ENCODE data around the gene ABHD12B. TPM values are rescaled to one million over a fixed set of nuclear protein-coding genes. Genes with fewer than 3 reads are reported as not detected.
"Not testable (repeated sequence)": the region's sequence is repeated elsewhere in the genome, so short reads cannot be mapped to it uniquely, and the experiment has no call there.

The ABHD12B gene
- total RNA-seq, 2 donors from 2014 or later: not detected

GRCh38 chr14:50882932-50883826 lies 11.3 kb downstream of the ABHD12B start:
- peaks cover 54% of the 10 kb centered on the region for H3K27me3 Mint-ChIP-seq (ENCODE audit: low read depth)
- H3K36me3 Mint-ChIP-seq (ENCODE audit: insufficient read depth in 2 of 2): no peaks in the 10 kb centered on the region
- H3K4me1 Mint-ChIP-seq (ENCODE audit: low read depth): peaks cover 4% of the 10 kb centered on the region
- H3K4me3 Mint-ChIP-seq: no peak overlapping the region
- no peaks in the 10 kb centered on the region for H3K9me3 Mint-ChIP-seq
- no peak for DNase-seq
- no peak for ATAC-seq (replicated peaks in 1 of 2)
- no peak overlapping the region for H3K27ac Mint-ChIP-seq

DNA sequence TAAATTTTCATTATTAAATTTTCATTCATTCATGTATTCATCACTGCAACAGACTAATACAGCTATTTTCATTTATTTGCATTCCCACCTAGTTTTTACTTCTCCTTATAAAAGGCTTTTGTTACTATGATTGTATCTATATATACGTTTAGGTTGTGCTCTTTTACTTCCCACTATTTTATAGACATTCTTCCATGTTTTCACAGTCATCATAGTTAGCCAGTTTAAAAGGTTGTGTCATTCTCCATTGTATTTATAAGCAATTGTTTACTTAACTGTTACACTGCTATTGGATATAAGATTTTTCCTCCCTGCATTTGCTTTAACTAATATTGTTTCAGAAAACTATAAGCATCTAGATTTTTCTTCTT lies 12.0 kb downstream of the ABHD12B start:
- no peaks in the 10 kb centered on the region for H3K36me3 Mint-ChIP-seq (ENCODE audit: insufficient read depth in 2 of 2)
- ATAC-seq (replicated peaks in 1 of 2) (no peak), DNase-seq (no peak)
- H3K4me3 Mint-ChIP-seq: no peak overlapping the region
- peaks cover 4% of the 10 kb centered on the region for H3K4me1 Mint-ChIP-seq (ENCODE audit: low read depth)
- no peak overlapping the region for H3K27ac Mint-ChIP-seq
- H3K9me3 Mint-ChIP-seq: no peaks in the 10 kb centered on the region
- H3K27me3 Mint-ChIP-seq (ENCODE audit: low read depth): peaks cover 47% of the 10 kb centered on the region

DNA sequence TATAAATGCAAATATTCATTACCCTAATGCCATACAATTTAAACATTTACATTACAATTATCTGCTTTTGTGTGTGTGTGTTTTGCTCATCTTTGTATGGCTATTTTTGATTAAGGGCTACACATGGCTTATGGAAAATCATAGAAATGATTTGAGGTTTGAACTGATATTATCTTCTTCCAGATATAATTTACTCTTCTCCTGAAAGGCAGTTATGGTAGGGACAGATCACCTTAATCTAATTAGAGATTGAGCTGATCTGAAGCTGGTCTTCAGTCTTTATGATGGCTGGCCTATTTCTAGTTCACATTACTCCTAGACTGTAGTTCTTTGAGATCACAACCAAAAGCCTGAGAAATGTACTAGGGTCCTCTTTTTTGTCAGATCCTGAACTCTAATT lies 15.6 kb downstream of the ABHD12B start:
- Mint-ChIP-seq H3K27ac (no peak overlapping the region), H3K4me3 (no peak overlapping the region), H3K9me3 (no peaks in the 10 kb centered on the region), H3K27me3 (ENCODE audit: low read depth) (peaks cover 20% of the 10 kb centered on the region), H3K4me1 (ENCODE audit: low read depth) (peaks cover 4% of the 10 kb centered on the region), H3K36me3 (ENCODE audit: insufficient read depth in 2 of 2) (no peaks in the 10 kb centered on the region)
- ATAC-seq (replicated peaks in 1 of 2) (no peak), DNase-seq (no peak)

- Mint-ChIP-seq H3K4me3 (no peak overlapping the region), H3K4me1 (ENCODE audit: low read depth) (no peaks in the 10 kb centered on the region), H3K27ac (no peak overlapping the region), H3K36me3 (ENCODE audit: insufficient read depth in 2 of 2) (no peaks in the 10 kb centered on the region), H3K9me3 (no peaks in the 10 kb centered on the region), H3K27me3 (ENCODE audit: low read depth) (no peaks in the 10 kb centered on the region)
- DNase-seq (no peak), ATAC-seq (replicated peaks in 1 of 2) (no peak)
Observed at GRCh38 chr14:50892255-50892654, 20.4 kb downstream of the ABHD12B start.

DNA sequence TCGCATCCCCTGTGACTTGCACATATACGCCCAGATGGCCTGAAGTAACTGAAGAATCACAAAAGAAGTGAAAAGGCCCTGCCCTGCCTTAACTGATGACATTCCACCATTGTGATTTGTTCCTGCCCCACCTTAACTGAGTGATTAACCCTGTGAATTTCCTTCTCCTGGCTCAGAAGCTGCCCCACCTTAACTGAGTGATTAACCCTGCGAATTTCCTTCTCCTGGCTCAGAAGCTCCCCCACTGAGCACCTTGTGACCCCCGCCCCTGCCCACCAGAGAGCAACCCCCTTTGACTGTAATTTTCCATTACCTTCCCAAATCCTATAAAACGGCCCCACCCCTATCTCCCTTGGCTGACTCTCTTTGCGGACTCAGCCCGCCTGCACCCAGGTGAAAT lies 24.6 kb downstream of the ABHD12B start:
- not testable (repeated sequence) for H3K4me3 Mint-ChIP-seq; DNase-seq; H3K4me1 Mint-ChIP-seq (ENCODE audit: low read depth); H3K9me3 Mint-ChIP-seq; H3K27ac Mint-ChIP-seq; H3K27me3 Mint-ChIP-seq (ENCODE audit: low read depth); ATAC-seq (replicated peaks in 1 of 2); H3K36me3 Mint-ChIP-seq (ENCODE audit: insufficient read depth in 2 of 2)

DNA sequence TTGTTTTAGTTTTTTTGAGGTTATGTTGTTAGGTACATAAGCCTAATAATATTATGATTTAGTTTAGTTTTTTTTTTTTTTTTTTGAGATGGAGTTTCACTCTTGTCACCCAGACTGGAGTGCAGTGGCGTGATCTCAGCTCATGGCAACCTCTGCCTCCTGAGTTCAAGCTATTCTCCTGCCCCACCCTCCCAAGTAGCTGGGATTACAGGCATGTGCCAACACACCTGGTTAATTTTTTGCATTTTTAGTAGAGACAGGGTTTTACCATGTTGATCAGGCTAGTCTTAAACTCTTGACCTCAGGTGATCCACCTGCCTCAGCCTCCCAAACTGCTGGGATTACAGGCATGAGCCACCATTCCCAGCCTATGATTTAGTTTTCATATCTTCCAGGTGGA lies 25.2 kb downstream of the ABHD12B start:
- H3K9me3 Mint-ChIP-seq; H3K4me1 Mint-ChIP-seq (ENCODE audit: low read depth); DNase-seq; H3K27me3 Mint-ChIP-seq (ENCODE audit: low read depth); H3K27ac Mint-ChIP-seq; H3K4me3 Mint-ChIP-seq; H3K36me3 Mint-ChIP-seq (ENCODE audit: insufficient read depth in 2 of 2); ATAC-seq (replicated peaks in 1 of 2): not testable (repeated sequence)

- DNase-seq (no peak), ATAC-seq (replicated peaks in 1 of 2) (no peak)
- H3K4me3 Mint-ChIP-seq: no peak overlapping the region
- no peak overlapping the region for H3K27ac Mint-ChIP-seq
- H3K4me1 Mint-ChIP-seq (ENCODE audit: low read depth): no peaks in the 10 kb centered on the region
- H3K36me3 Mint-ChIP-seq (ENCODE audit: insufficient read depth in 2 of 2): peaks cover 0 to 1% of the 10 kb centered on the region in 2 donors
- no peaks in the 10 kb centered on the region for H3K27me3 Mint-ChIP-seq (ENCODE audit: low read depth)
- H3K9me3 Mint-ChIP-seq: no peaks in the 10 kb centered on the region
Observed at GRCh38 chr14:50897658-50898175, 25.9 kb downstream of the ABHD12B start.

- H3K27ac Mint-ChIP-seq: no peak overlapping the region
- no peaks in the 10 kb centered on the region for H3K27me3 Mint-ChIP-seq (ENCODE audit: low read depth)
- ATAC-seq (replicated peaks in 1 of 2) (no peak), DNase-seq (no peak)
- no peaks in the 10 kb centered on the region for H3K9me3 Mint-ChIP-seq
- no peak overlapping the region for H3K4me3 Mint-ChIP-seq
- H3K36me3 Mint-ChIP-seq (ENCODE audit: insufficient read depth in 2 of 2): peaks cover 0 to 1% of the 10 kb centered on the region in 2 donors
- H3K4me1 Mint-ChIP-seq (ENCODE audit: low read depth): no peaks in the 10 kb centered on the region
Observed at GRCh38 chr14:50901361-50901760, 29.5 kb downstream of the ABHD12B start.

DNA sequence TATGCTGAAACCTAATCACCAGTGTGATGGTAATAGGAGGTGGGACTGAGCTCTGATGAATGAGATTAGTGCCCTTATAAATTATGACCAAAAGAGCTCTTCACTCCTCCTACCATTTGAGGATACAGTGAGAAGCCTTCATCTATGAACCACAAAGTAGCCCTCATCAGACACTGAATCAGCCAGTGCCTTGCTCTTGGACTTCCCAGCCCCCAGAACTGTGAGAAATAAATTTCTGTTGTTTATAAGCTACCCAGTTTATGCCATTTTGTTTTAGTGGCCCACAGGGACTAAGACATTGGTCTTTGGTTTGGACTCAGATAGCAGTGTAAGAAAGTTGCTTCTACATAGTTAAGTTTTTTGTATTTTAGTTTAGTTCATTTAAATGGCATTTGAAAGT lies 32.9 kb downstream of the ABHD12B start:
- DNase-seq (no peak), ATAC-seq (replicated peaks in 1 of 2) (no peak)
- Mint-ChIP-seq H3K27ac (no peak overlapping the region), H3K9me3 (no peaks in the 10 kb centered on the region), H3K4me3 (no peak overlapping the region), H3K27me3 (ENCODE audit: low read depth) (no peaks in the 10 kb centered on the region), H3K4me1 (ENCODE audit: low read depth) (no peaks in the 10 kb centered on the region), H3K36me3 (ENCODE audit: insufficient read depth in 2 of 2) (no peaks in the 10 kb centered on the region)

DNA sequence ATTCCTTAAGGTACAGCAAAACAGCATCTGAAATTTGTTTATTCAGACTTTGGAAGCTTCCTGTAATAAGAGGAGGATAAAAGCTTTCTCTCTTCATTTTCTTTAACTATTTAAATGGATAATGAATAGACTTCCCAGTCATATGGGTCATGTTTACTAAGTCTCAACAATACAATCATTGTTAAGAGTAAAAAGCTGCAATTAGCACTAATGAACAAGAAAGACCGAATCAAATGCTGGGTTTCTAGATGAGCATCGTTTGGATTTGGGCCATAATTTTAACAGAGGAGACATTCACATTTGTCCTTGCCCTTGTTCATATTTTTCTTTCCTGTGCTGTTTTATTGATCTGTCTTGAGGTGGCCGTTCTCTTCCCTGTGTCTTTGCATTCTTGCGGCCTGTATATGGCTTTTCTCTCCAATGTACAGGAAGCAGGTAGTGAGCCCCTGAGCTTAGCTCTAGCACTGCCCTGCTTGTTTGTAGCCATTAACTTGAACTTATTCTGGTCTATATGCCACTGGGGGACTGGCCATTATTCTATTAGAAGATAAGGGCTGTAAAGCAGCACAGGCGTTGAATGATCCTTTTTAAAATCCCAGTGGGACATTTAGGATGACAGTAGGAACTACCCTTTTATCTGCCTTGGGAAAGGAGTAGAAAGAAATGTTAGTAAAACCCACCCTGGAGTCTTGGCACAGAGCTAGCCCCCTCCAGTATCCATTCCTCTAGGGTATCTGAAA lies 34.6 kb downstream of the ABHD12B start:
- Mint-ChIP-seq H3K27me3 (ENCODE audit: low read depth) (no peaks in the 10 kb centered on the region), H3K27ac (no peak overlapping the region), H3K36me3 (ENCODE audit: insufficient read depth in 2 of 2) (no peaks in the 10 kb centered on the region), H3K4me1 (ENCODE audit: low read depth) (no peaks in the 10 kb centered on the region), H3K9me3 (no peaks in the 10 kb centered on the region), H3K4me3 (no peak overlapping the region)
- ATAC-seq (replicated peaks in 1 of 2) (no peak), DNase-seq (no peak)

- Mint-ChIP-seq H3K4me3 (no peak overlapping the region), H3K4me1 (ENCODE audit: low read depth) (no peaks in the 10 kb centered on the region), H3K9me3 (no peaks in the 10 kb centered on the region), H3K27ac (no peak overlapping the region), H3K36me3 (ENCODE audit: insufficient read depth in 2 of 2) (no peaks in the 10 kb centered on the region), H3K27me3 (ENCODE audit: low read depth) (no peaks in the 10 kb centered on the region)
- DNase-seq (no peak), ATAC-seq (replicated peaks in 1 of 2) (no peak)
Observed at GRCh38 chr14:50910495-50911420, 38.9 kb downstream of the ABHD12B start.

DNA sequence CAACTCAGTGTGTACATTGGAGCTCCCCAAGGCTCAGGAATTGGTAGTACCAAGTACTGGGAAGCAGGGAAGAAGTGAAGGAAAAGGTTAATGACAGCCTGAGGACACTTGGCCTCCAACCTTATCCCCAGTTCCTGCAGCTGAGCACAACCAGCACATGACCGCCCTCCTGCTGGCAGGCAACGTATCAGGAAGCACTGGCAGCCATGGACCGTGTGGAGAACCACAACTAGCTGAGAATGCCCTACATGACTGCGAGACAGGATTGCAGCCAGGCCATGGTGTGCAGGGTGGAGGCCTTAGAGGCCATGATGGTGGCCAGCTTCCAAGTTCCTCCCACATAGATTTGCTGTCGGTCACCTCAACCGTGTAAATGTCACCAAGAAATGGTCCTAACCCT lies 45.6 kb downstream of the ABHD12B start:
- H3K4me1 Mint-ChIP-seq (ENCODE audit: low read depth): no peaks in the 10 kb centered on the region
- no peaks in the 10 kb centered on the region for H3K27me3 Mint-ChIP-seq (ENCODE audit: low read depth)
- H3K4me3 Mint-ChIP-seq: no peak overlapping the region
- ATAC-seq (replicated peaks in 1 of 2) (no peak), DNase-seq (no peak)
- H3K27ac Mint-ChIP-seq: no peak overlapping the region
- no peaks in the 10 kb centered on the region for H3K9me3 Mint-ChIP-seq
- H3K36me3 Mint-ChIP-seq (ENCODE audit: insufficient read depth in 2 of 2): no peaks in the 10 kb centered on the region

DNA sequence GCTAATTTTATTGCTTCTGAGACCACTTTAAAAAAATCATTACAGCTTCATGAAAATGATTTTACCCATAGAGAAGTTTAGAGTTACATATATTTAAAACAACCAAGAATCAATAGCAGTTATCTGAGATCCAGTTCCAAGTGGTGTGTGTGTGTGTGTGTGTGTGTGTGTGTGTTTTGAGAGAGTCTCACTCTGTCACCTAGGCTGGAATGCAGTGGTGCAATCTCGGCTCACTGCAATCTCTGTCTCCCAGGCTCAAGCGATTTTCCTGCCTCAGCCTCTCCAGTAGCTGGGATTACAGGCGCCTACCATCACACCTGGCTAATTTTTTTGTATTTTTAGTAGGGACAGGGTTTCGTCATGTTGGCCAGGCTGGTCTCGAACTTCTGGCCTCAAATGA lies 47.7 kb downstream of the ABHD12B start:
- not testable (repeated sequence) for DNase-seq; H3K27ac Mint-ChIP-seq; ATAC-seq (replicated peaks in 1 of 2); H3K27me3 Mint-ChIP-seq (ENCODE audit: low read depth); H3K4me1 Mint-ChIP-seq (ENCODE audit: low read depth); H3K36me3 Mint-ChIP-seq (ENCODE audit: insufficient read depth in 2 of 2); H3K9me3 Mint-ChIP-seq; H3K4me3 Mint-ChIP-seq
